Bronchial epithelial cell (primary cell): ENCODE measurements around the gene MCM10. TPM values are rescaled to one million over a fixed set of nuclear protein-coding genes. Genes with fewer than 3 reads are reported as not detected.

Experiments
- DNase-seq: peaks from one replicate; pipeline ENCODE4 v3.0.0-alpha.2; 2010; ENCODE audit warnings: low read depth
- FAIRE-seq: peaks from 2 replicates; lab custom pipeline; 2011; peaks lifted over from hg19 to GRCh38; lab: Jason Lieb, UNC
- H3K27me3 ChIP-seq: 2 replicates; pipeline ENCODE4 v1.5.1; 2011; ENCODE audit warnings: low read length; ENCODE audit not compliant: control insufficient read depth, insufficient read depth
- H3K36me3 ChIP-seq: 2 replicates; pipeline ENCODE4 v1.5.1; 2011; ENCODE audit warnings: low read length; ENCODE audit not compliant: control insufficient read depth, insufficient read depth
- H3K4me3 ChIP-seq: 2 replicates; pipeline ENCODE4 v1.5.1; 2011; ENCODE audit warnings: mild to moderate bottlenecking, low read depth, low read length, control low read depth
- CTCF ChIP-seq: IDR thresholded peaks from 2 replicates; pipeline ENCODE4 v1.5.1; 2011; ENCODE audit warnings: mild to moderate bottlenecking, moderate library complexity, low read length, control low read depth, inconsistent platforms; ENCODE audit not compliant: insufficient read depth, severe bottlenecking
- total RNA-seq: library from RNA; depleted of rRNA; stranded (reverse); fragments of >200 nt; gene quantifications from 2 replicates; pipeline ENCODE4 v1.2.1, GENCODE V29; 2014

Gene MCM10
- total RNA-seq, 1 donor from 2014 or later = under 0.01 TPM

GRCh38 chr10:13253726-13254125, 92.4 kb downstream of the MCM10 start:
- Histone ChIP-seq H3K4me3 (no peak overlapping the region), H3K27me3 (no peaks in the 10 kb centered on the region), H3K36me3 (no peaks in the 10 kb centered on the region)
- FAIRE-seq (no peak), DNase-seq (no peak)
- TF ChIP-seq CTCF = no peak

GRCh38 chr10:13256627-13257026, 95.3 kb downstream of the MCM10 start:
- no peaks in the 10 kb centered on the region for H3K27me3 ChIP-seq
- no peak for TF ChIP-seq CTCF
- FAIRE-seq (no peak), DNase-seq (no peak)
- no peaks in the 10 kb centered on the region for H3K36me3 ChIP-seq
- no peak overlapping the region for H3K4me3 ChIP-seq

- DNase-seq (no peak), FAIRE-seq (no peak)
- no peak for TF ChIP-seq CTCF
- Histone ChIP-seq H3K27me3 (no peaks in the 10 kb centered on the region), H3K36me3 (no peaks in the 10 kb centered on the region), H3K4me3 (no peak overlapping the region)
Observed at GRCh38 chr10:13257621-13258140, 96.3 kb downstream of the MCM10 start.

Other genes starting within 250 kb of the MCM10 start
- 1.8 and 3.7 TPM in 2 replicates for gene CCDC3, start 159.8 kb upstream of the MCM10 start, total RNA-seq
- 57.1 and 98.3 TPM in 2 replicates for gene OPTN, start 61.4 kb upstream of the MCM10 start, total RNA-seq
- gene UCMA, start 72.8 kb downstream of the MCM10 start, total RNA-seq = not detected in 2 replicates
- gene PHYH, start 138.5 kb downstream of the MCM10 start, total RNA-seq = 5.3 and 10.9 TPM in 2 replicates
- 18.7 and 22.9 TPM in 2 replicates for gene SEPHS1, start 186.7 kb downstream of the MCM10 start, total RNA-seq